Measurements from ENCODE around the gene SMU1.
"Not testable (repeated sequence)": the region's sequence is repeated elsewhere in the genome, so short reads cannot be mapped to it uniquely, and the experiment has no call there.

Gene SMU1

DNA sequence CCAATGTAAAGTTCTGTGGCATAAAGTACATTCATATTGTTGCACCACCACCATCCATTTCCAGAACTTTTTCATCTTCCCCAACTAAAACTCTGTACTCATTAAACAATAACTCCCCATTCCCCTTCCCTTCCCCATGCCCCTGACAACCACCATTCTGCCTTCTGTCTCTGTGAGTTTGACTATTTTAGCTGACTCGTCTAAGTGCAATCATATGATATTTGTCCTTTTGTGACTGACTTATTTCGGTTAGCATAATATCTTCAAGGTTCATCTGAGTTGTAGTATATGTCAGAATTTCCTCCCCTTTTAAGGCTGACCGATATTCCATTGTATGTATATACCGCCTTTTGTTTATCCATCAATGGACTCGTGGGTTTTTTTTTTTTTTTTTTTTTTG, 29.0 kb upstream of the SMU1 start:
- DNase-seq (ENCODE audit: low read depth) = no peak

DNA sequence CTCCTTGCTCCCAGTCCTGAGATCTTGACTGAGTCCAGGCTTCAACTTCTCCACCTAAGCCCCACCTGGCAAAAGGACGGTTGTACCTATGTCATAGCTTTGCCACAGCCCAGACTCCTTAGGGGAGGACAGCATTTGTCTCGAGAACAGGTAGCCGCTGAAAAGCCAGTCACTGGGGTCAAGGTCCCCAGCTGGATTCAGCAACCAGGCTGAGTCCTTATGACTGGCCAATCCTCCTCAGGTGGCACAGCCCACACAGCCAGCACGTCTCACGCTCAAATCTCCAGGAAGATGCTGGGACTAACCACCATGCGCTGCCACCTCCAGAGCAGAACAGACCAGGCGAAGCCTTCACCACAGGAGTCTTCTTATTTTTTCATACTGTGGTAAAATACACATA, 27.9 kb upstream of the SMU1 start:
- DNase-seq (ENCODE audit: low read depth) = no peak

GRCh38 chr9:33103501-33104281, 27.2 kb upstream of the SMU1 start:
- DNase-seq (ENCODE audit: low read depth) = peak; percentile 48

DNA sequence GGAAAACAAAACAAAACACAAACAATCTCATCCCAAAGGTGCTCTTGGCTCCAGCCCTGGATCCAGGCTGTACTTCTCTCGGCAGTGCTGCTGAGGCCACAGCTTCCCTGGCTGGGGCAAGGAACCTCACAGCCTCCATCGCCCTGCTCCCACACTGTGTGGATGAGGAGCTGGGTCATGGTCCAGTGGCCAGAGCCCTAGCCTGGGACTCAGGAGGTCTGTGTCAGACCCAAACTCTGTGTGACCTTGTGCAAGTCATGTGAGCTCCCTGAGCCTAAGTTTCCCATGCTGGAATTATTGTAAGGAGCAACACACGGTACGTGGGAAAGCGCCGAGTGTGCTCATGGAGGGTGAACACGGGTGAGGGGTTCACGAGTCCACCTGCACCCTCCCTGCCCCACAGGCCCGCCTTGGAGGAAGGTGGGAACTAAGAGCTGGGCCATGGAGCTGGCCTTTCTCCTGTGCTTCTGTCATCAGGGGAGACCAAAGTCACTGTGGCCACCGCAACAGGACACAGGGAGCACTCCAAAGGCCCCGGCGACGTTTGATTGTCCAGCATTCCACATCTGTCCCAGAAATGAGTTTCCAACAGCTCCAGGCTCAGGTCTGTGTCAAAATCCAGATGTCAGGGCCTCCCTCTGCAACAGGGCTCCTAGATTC, 26.2 kb upstream of the SMU1 start:
- no peak for DNase-seq (ENCODE audit: low read depth)

GRCh38 chr9:33101104-33101951, 24.9 kb upstream of the SMU1 start:
- DNase-seq (ENCODE audit: low read depth) = peak; percentile 85

GRCh38 chr9:33099754-33100153, 23.3 kb upstream of the SMU1 start:
- no peak for DNase-seq (ENCODE audit: low read depth)

- DNase-seq (ENCODE audit: low read depth) = no peak
Measured at GRCh38 chr9:33097192-33097591, 20.7 kb upstream of the SMU1 start.

- no peak for DNase-seq (ENCODE audit: low read depth)
Measured at GRCh38 chr9:33092634-33093033, 16.2 kb upstream of the SMU1 start.

GRCh38 chr9:33085672-33086071, 9.2 kb upstream of the SMU1 start:
- DNase-seq (ENCODE audit: low read depth) = not testable (repeated sequence)

DNA sequence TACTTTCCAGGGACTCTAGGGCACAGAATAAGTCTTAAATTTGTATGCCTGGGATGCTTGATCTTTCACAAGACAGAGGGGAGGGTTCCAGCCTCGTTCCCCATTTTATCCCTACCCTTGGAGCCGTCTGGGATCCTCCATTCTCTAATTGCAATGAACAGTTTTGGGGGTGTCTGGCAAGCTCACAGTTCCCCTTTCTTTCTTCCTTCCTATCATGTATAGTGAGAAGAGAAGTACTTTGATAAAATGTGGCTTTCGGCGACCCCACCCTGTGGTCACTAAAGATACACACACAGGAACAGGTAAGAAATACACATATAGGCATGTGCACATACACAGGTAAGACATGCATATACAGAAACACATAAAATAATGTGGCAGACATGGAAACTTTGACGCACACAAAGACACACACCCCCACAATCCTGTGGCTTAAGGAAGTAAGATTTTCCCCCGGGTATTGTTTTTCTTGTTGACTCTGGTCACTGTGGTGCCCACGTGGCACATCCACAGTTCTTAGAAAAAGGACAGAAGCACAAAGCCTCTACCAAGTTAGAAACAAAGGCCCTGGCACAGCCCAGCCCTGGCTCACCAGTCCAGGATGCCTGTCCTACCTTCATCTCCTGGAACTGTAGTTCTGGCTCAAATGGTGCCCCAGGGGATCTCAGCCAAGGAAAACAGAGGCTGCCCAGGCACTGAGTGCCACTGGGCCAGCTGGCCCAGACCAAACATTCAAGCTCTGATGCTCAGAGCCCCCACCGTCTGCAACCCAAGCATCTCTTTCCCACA, 6.3 kb upstream of the SMU1 start:
- no peak for DNase-seq (ENCODE audit: low read depth)

- DNase-seq (ENCODE audit: low read depth) = no peak
Measured at GRCh38 chr9:33082128-33082527, 5.7 kb upstream of the SMU1 start.

DNA sequence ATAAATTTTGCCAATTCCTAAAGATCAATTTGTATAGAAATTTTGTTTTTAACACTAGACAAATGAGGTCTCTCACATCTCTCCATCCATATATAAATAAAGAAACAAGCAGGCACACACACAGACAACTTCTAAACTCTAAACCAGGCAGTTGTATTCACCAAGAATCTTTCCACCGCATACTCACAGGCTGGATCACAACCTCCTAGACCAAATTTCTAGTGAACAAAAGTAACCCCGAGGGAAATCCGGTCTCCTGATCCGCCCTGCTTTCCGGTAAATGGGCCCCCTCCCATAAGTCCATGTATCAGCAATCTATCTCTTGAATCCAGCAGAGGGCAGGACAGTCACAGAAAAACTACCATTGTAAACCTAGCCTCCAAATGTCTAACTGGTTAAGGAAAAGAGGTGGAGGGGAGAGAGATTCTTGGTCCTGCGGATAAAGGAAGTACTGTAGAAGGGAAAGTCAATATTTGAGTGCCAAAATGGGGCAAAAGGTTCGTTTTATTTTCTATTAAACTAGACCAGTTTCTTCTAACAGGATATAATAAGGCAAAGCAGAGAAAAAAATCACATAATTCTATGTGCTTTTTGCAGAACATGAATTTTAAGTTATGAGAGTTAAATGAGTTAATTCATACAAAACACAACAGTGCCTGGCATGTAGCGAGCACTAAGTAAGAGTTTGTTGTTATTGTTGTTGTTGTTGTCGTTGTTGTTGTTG, 4.8 kb upstream of the SMU1 start:
- DNase-seq (ENCODE audit: low read depth) = peak; percentile 79

- no peak for DNase-seq (ENCODE audit: low read depth)
Measured at GRCh38 chr9:33080534-33080933, 4.1 kb upstream of the SMU1 start.

GRCh38 chr9:33068991-33069390, 7.5 kb downstream of the SMU1 start:
- DNase-seq (ENCODE audit: low read depth) = no peak

DNA sequence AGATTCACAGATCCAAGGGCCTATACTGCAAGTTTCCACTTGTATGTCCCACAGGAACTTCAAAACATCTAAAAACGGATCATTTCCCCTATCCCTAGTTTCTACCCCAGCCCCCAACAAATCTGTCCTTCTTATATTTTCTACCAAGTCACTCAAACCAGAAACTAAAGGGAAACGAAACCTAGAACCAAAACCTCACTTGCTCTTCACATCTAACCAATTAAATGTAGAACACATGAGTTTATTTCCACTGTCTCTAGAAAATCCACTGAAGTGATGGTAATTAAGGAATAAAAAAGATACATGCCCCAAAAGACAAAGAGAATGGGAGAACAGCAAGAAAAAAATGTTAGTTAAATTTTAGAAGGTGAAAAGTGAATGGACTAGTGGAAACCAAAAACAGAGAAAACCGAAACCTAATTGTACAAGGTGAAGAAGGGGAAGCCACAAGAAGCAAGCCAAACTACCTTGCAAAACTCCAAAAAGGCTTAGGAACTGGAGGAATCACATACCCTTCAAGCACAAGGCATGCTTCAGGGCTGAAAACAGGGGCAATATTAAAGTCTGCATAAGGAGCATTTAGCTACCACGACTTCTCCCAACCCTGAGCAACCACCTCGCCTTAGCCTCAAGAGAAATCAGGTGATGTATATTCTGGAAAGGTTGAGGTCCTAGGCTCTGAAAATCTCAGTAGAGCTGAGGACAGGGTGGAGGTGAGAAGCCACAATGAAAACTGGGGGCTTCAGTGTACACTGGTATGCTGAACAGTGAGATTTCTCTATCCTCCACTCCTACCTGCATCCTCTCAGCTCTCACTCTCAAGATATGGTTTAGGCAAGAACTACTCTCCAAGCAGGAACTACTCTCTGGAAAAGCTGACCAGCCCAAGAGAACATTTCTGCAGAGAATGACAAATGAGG, 11.1 kb downstream of the SMU1 start:
- no peak for DNase-seq (ENCODE audit: low read depth)

DNA sequence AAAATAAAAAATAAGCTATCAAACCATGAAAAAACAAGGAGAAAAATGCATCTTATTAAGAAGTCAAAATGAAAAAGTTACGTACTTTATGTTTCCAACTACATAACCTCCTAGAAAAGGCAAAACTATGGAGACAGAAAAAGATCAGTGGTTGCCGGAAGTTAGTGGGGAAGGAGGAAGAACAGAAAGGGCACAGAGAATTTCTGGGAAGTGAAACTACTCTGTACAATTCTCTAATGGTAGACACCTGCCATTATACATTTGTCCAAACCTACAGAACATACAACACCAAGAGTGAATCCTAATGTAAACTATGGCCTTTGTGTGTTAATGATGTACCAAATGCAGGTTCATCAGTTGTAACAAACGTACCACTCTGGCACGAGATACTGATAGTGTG, 25.3 kb downstream of the SMU1 start:
- no peak for DNase-seq (ENCODE audit: low read depth)

- DNase-seq (ENCODE audit: low read depth) = no peak
Measured at GRCh38 chr9:33049680-33050361, 26.7 kb downstream of the SMU1 start.

GRCh38 chr9:33048054-33048465, 28.4 kb downstream of the SMU1 start:
- no peak for DNase-seq (ENCODE audit: low read depth)

GRCh38 chr9:33046061-33046460, 30.4 kb downstream of the SMU1 start:
- no peak for DNase-seq (ENCODE audit: low read depth)
